ENCODE results near the gene RPS6KA4.

DNA sequence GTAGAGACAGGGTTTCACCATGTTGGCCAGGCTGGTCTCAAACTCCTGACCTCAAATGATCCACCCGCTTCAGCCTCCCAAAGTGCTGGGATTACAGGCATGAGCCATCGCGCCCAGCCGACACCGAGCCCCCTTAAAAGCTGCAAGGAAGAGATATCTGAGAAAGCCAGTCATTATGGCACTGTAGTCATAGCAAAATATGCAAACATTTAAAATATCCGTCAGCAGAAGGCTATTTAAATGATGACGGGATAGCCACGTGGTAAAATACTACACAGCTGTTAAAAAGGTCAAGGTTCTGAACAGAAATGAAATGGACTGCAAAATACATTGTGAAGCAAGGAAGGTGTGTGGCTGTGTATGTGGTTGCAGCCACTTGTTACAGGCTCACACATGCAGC, 25.4 kb upstream of the RPS6KA4 start:
- TF ChIP-seq POLR2A (IDR thresholded peaks at IDR 0.05; ENCODE audit: low read length) (no peak), GATA1 (IDR thresholded peaks at IDR 0.05; ENCODE audit: low read depth, low read length) (no peak)

All from erythroblast (primary cell).